KOPT-K1 (cell line): Measurements from ENCODE around the gene CD248.
"Not testable (repeated sequence)": the region's sequence is repeated elsewhere in the genome, so short reads cannot be mapped to it uniquely, and the experiment has no call there.

Experiments
- H3K27ac ChIP-seq: fragments of 200-600 bp; sonication (generic); 2 replicates; pipeline ENCODE4 v1.5.1; 2016; ENCODE audit warnings: antibody characterized with exemption, mild to moderate bottlenecking, low read depth, low read length; ENCODE audit not compliant: poor library complexity, severe bottlenecking
- H3K36me3 ChIP-seq: fragments of 200-600 bp; sonication (generic); 2 replicates; pipeline ENCODE4 v1.5.1; 2017; ENCODE audit warnings: antibody characterized with exemption, mild to moderate bottlenecking, low read length, moderate library complexity; ENCODE audit not compliant: insufficient read depth
- H3K9me3 ChIP-seq: fragments of 200-600 bp; sonication (generic); 2 replicates; pipeline ENCODE4 v1.5.1; 2017; ENCODE audit warnings: antibody characterized with exemption, low read length, mild to moderate bottlenecking; ENCODE audit not compliant: insufficient read depth, poor library complexity, severe bottlenecking

Gene CD248

GRCh38 chr11:66314561-66315497 lies 2.0 kb downstream of the CD248 start:
- H3K36me3 ChIP-seq: no peaks in the 10 kb centered on the region
- peak overlapping the region; percentile 88 for H3K27ac ChIP-seq
- H3K9me3 ChIP-seq: no peaks in the 10 kb centered on the region

GRCh38 chr11:66314186-66314501 lies 2.7 kb downstream of the CD248 start:
- Histone ChIP-seq H3K36me3 (no peaks in the 10 kb centered on the region), H3K27ac (peak overlapping the region; percentile 88), H3K9me3 (no peaks in the 10 kb centered on the region)

- peak overlapping the region; percentile 88 for H3K27ac ChIP-seq
- no peaks in the 10 kb centered on the region for H3K9me3 ChIP-seq
- no peaks in the 10 kb centered on the region for H3K36me3 ChIP-seq
Observed at GRCh38 chr11:66313321-66314185, 3.3 kb downstream of the CD248 start.

GRCh38 chr11:66312549-66313320 lies 4.1 kb downstream of the CD248 start:
- peak overlapping the region; percentile 88 for H3K27ac ChIP-seq
- no peaks in the 10 kb centered on the region for H3K36me3 ChIP-seq
- no peaks in the 10 kb centered on the region for H3K9me3 ChIP-seq

GRCh38 chr11:66311965-66312548 lies 4.8 kb downstream of the CD248 start:
- no peaks in the 10 kb centered on the region for H3K9me3 ChIP-seq
- H3K36me3 ChIP-seq: no peaks in the 10 kb centered on the region
- H3K27ac ChIP-seq: peak overlapping the region; percentile 64

GRCh38 chr11:66311470-66311964 lies 5.3 kb downstream of the CD248 start:
- H3K27ac ChIP-seq: peak overlapping the region; percentile 64
- no peaks in the 10 kb centered on the region for H3K36me3 ChIP-seq

GRCh38 chr11:66310803-66311440 lies 5.9 kb downstream of the CD248 start:
- H3K36me3 ChIP-seq, H3K9me3 ChIP-seq, H3K27ac ChIP-seq: not testable (repeated sequence)

More at GRCh38 chr11:66311470-66311964, 5.3 kb downstream of the CD248 start:
- H3K9me3 ChIP-seq: no peaks in the 10 kb centered on the region

GRCh38 chr11:66310324-66310723 lies 6.5 kb downstream of the CD248 start:
- Histone ChIP-seq H3K27ac (no peak overlapping the region), H3K9me3 (no peaks in the 10 kb centered on the region), H3K36me3 (no peaks in the 10 kb centered on the region)

- Histone ChIP-seq H3K27ac (no peak overlapping the region), H3K36me3 (no peaks in the 10 kb centered on the region), H3K9me3 (no peaks in the 10 kb centered on the region)
Observed at GRCh38 chr11:66309475-66309874, 7.4 kb downstream of the CD248 start.

GRCh38 chr11:66302656-66303055 lies 14.2 kb downstream of the CD248 start:
- no peaks in the 10 kb centered on the region for H3K9me3 ChIP-seq
- no peak overlapping the region for H3K27ac ChIP-seq
- H3K36me3 ChIP-seq: no peaks in the 10 kb centered on the region

- Histone ChIP-seq H3K9me3 (no peaks in the 10 kb centered on the region), H3K27ac (no peak overlapping the region), H3K36me3 (no peaks in the 10 kb centered on the region)
Observed at GRCh38 chr11:66299186-66299585, 17.7 kb downstream of the CD248 start.

- no peak overlapping the region for H3K27ac ChIP-seq
- no peaks in the 10 kb centered on the region for H3K9me3 ChIP-seq
- no peaks in the 10 kb centered on the region for H3K36me3 ChIP-seq
Observed at GRCh38 chr11:66297610-66298009, 19.2 kb downstream of the CD248 start.

- no peaks in the 10 kb centered on the region for H3K9me3 ChIP-seq
- no peak overlapping the region for H3K27ac ChIP-seq
- no peaks in the 10 kb centered on the region for H3K36me3 ChIP-seq
Observed at GRCh38 chr11:66294626-66295620, 21.9 kb downstream of the CD248 start.
